Measurements from ENCODE around the gene YJEFN3. TPM values are rescaled to one million over a fixed set of nuclear protein-coding genes. Genes with fewer than 3 reads are reported as not detected.

YJEFN3 gene
- polyA plus RNA-seq, 3 donors: 2.3 TPM; not detected in 2

DNA sequence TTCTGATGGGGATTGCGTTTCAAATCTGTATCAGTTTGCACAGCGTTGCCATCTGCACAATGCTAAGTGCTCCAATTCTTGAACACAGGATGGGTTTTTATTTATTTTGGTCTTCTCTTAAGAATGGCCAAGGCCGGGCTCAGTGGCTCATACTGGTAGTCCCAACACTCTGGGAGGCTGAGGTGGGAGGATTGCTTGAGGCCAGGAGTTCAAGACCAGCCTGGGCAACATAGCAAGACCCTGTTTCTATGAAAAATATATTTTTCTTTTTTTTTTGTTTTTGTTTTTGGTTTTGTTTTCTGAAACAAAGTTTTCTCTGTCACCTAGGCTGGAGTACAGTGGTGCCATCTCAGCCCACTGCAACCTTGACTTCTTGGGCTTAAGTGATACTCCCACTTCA is 5.5 kb upstream of the YJEFN3 start:
- Mint-ChIP-seq H3K4me3 (no peak overlapping the region), H3K27me3 (ENCODE audit: low read depth in 3 of 3) (peaks cover 0 to 2% (median 0%) of the 10 kb centered on the region in 3 donors), H3K9me3 (no peaks in the 10 kb centered on the region), H3K36me3 (peaks cover 45 to 76% of the 10 kb centered on the region in 2 donors), H3K4me1 (peaks cover 11% of the 10 kb centered on the region), H3K27ac (no peak overlapping the region)
- DNase-seq: no peak
- Histone ChIP-seq H3K4me3 (replicated peaks in 1 of 3; ENCODE audit: low read depth in 2 of 3, low read length in 3 of 3) (no peak overlapping the region), H3K4me1 (ENCODE audit: control insufficient read depth in 1 of 2, insufficient read depth in 2 of 2, low read length in 2 of 2) (no peaks in the 10 kb centered on the region), H3K79me2 (ENCODE audit: insufficient read depth, low read length) (peaks cover 65% of the 10 kb centered on the region), H3K4me2 (replicated peaks; ENCODE audit: extremely low read depth, low read length, poor library complexity, severe bottlenecking) (no peak overlapping the region), H3K9ac (ENCODE audit: insufficient read depth, low read length, poor library complexity, severe bottlenecking) (no peak overlapping the region), H3K27me3 (ENCODE audit: control insufficient read depth in 2 of 2, insufficient read depth in 2 of 2, low read length in 2 of 2) (no peaks in the 10 kb centered on the region), H3K27ac (ENCODE audit: low read depth in 1 of 2, low read length in 2 of 2) (no peak overlapping the region), H3K9me3 (replicated peaks in 1 of 2; ENCODE audit: control insufficient read depth in 1 of 2, insufficient read depth in 1 of 2, low read length in 2 of 2) (no peaks in the 10 kb centered on the region), H3K36me3 (replicated peaks in 1 of 2; ENCODE audit: control insufficient read depth in 1 of 2, insufficient read depth in 2 of 2, low read length in 2 of 2) (peaks cover 54 to 74% of the 10 kb centered on the region in 2 donors), H2AFZ (ENCODE audit: insufficient read depth, low read depth, low read length, poor library complexity, severe bottlenecking) (no peak overlapping the region), H4K20me1 (ENCODE audit: insufficient read depth, low read length) (peaks cover 62% of the 10 kb centered on the region)
- TF ChIP-seq CTCF (IDR thresholded peaks at IDR 0.05): no peak
- WGBS (ENCODE audit: insufficient coverage): 100% methylated on average over 2 of the region's 3 CpGs
- intact Hi-C loops (cut with micrococcal nuclease): no loop called here

GRCh38 chr19:19524053-19524452 is 4.7 kb upstream of the YJEFN3 start:
- peaks cover 11% of the 10 kb centered on the region for H3K4me1 Mint-ChIP-seq
- Histone ChIP-seq H3K27me3 (ENCODE audit: control insufficient read depth in 2 of 2, insufficient read depth in 2 of 2, low read length in 2 of 2) (no peaks in the 10 kb centered on the region), H3K27ac (ENCODE audit: low read depth in 1 of 2, low read length in 2 of 2) (no peak overlapping the region), H3K9me3 (replicated peaks in 1 of 2; ENCODE audit: control insufficient read depth in 1 of 2, insufficient read depth in 1 of 2, low read length in 2 of 2) (no peaks in the 10 kb centered on the region), H3K79me2 (ENCODE audit: insufficient read depth, low read length) (peaks cover 56% of the 10 kb centered on the region), H3K4me3 (replicated peaks in 1 of 3; ENCODE audit: low read depth in 2 of 3, low read length in 3 of 3) (no peak overlapping the region), H3K4me2 (replicated peaks; ENCODE audit: extremely low read depth, low read length, poor library complexity, severe bottlenecking) (no peak overlapping the region), H2AFZ (ENCODE audit: insufficient read depth, low read depth, low read length, poor library complexity, severe bottlenecking) (no peak overlapping the region), H3K36me3 (replicated peaks in 1 of 2; ENCODE audit: control insufficient read depth in 1 of 2, insufficient read depth in 2 of 2, low read length in 2 of 2) (peaks cover 60 to 78% of the 10 kb centered on the region in 2 donors), H4K20me1 (ENCODE audit: insufficient read depth, low read length) (peaks cover 61% of the 10 kb centered on the region), H3K9ac (ENCODE audit: insufficient read depth, low read length, poor library complexity, severe bottlenecking) (no peak overlapping the region), H3K4me1 (ENCODE audit: control insufficient read depth in 1 of 2, insufficient read depth in 2 of 2, low read length in 2 of 2) (no peaks in the 10 kb centered on the region)
- no peak overlapping the region for H3K27ac Mint-ChIP-seq
- H3K9me3 Mint-ChIP-seq: no peaks in the 10 kb centered on the region
- peaks cover 50 to 79% of the 10 kb centered on the region in 2 donors for H3K36me3 Mint-ChIP-seq
- no peak for DNase-seq
- H3K4me3 Mint-ChIP-seq: no peak overlapping the region
- peaks cover 0 to 2% (median 0%) of the 10 kb centered on the region in 3 donors for H3K27me3 Mint-ChIP-seq (ENCODE audit: low read depth in 3 of 3)
- intact Hi-C loops (cut with micrococcal nuclease): no loop called here
- no peak for TF ChIP-seq CTCF (IDR thresholded peaks at IDR 0.05)
- 89% methylated on average over 5 of the region's 7 CpGs for WGBS (ENCODE audit: insufficient coverage)
